H9 (cell line): ENCODE results near the gene CSNK1A1. TPM values are rescaled to one million over a fixed set of nuclear protein-coding genes. Genes with fewer than 3 reads are reported as not detected.
"Not testable (repeated sequence)": the region's sequence is repeated elsewhere in the genome, so short reads cannot be mapped to it uniquely, and the experiment has no call there.

Experiments
- DNase-seq: peaks from one replicate; pipeline ENCODE4 v3.0.0-alpha.2; 2017
- H2AFZ ChIP-seq: one replicate; pipeline ENCODE4 v1.6.1; 2013; ENCODE audit warnings: mild to moderate bottlenecking, low read length, control low read depth, moderate library complexity
- H2AK5ac ChIP-seq: 2 replicates; pipeline ENCODE4 v1.6.1; 2013; ENCODE audit warnings: low read length, control low read depth, mixed read lengths; ENCODE audit not compliant: insufficient read length
- H2BK120ac ChIP-seq: one replicate; pipeline ENCODE4 v1.6.1; 2013; ENCODE audit warnings: low read depth, mild to moderate bottlenecking, low read length, control low read depth, inconsistent platforms; ENCODE audit not compliant: poor library complexity, severe bottlenecking
- H2BK12ac ChIP-seq: 2 replicates; pipeline ENCODE4 v1.6.1; 2013; ENCODE audit warnings: low read length, control low read depth, mixed read lengths, low read depth; ENCODE audit not compliant: insufficient read length
- H2BK15ac ChIP-seq: 2 replicates; pipeline ENCODE4 v1.6.1; 2013; ENCODE audit warnings: low read depth, low read length, control low read depth
- H2BK20ac ChIP-seq: one replicate; pipeline ENCODE4 v1.6.1; 2013; ENCODE audit warnings: low read depth, mild to moderate bottlenecking, low read length, control low read depth, inconsistent platforms; ENCODE audit not compliant: poor library complexity, severe bottlenecking
- H2BK5ac ChIP-seq: 2 replicates; pipeline ENCODE4 v1.6.1; 2013; ENCODE audit warnings: low read length, control low read depth, mixed read lengths; ENCODE audit not compliant: insufficient read length
- H3K14ac ChIP-seq: 2 replicates; pipeline ENCODE4 v1.6.1; 2013; ENCODE audit warnings: low read length, control low read depth; ENCODE audit not compliant: insufficient read depth
- H3K18ac ChIP-seq: 2 replicates; pipeline ENCODE4 v1.6.1; 2013; ENCODE audit warnings: low read depth, mild to moderate bottlenecking, mixed read lengths, low read length, control low read depth; ENCODE audit not compliant: insufficient read length
- H3K23ac ChIP-seq: 2 replicates; pipeline ENCODE4 v1.6.1; 2013; ENCODE audit warnings: low read length, control low read depth, mixed read lengths, low read depth; ENCODE audit not compliant: insufficient read length
- H3K23me2 ChIP-seq: 2 replicates; pipeline ENCODE4 v1.6.1; 2013; ENCODE audit warnings: low read depth, mild to moderate bottlenecking, mixed read lengths, low read length, control low read depth; ENCODE audit not compliant: insufficient read length, poor library complexity, severe bottlenecking
- H3K27ac ChIP-seq: 2 replicates; pipeline ENCODE4 v1.5.1; 2013; ENCODE audit warnings: low read length, control low read depth, mixed read lengths, low read depth; ENCODE audit not compliant: insufficient read length
- H3K27me3 ChIP-seq: 2 replicates; pipeline ENCODE4 v1.6.1; 2013; ENCODE audit warnings: low read length, control low read depth, inconsistent platforms; ENCODE audit not compliant: insufficient read depth
- H3K4ac ChIP-seq: 2 replicates; pipeline ENCODE4 v1.6.1; 2013; ENCODE audit warnings: low read depth, mild to moderate bottlenecking, control low read depth, inconsistent platforms, low read length, moderate library complexity
- H3K4me1 ChIP-seq: 2 replicates; pipeline ENCODE4 v1.6.1; 2013; ENCODE audit warnings: low read length, control low read depth, inconsistent platforms; ENCODE audit not compliant: insufficient read depth
- H3K4me2 ChIP-seq: 2 replicates; pipeline ENCODE4 v1.6.1; 2013; ENCODE audit warnings: low read length, control low read depth, mixed read lengths; ENCODE audit not compliant: insufficient read length, insufficient read depth
- H3K56ac ChIP-seq: 2 replicates; pipeline ENCODE4 v1.6.1; 2013; ENCODE audit warnings: low read depth, mild to moderate bottlenecking, mixed read lengths, low read length, control low read depth; ENCODE audit not compliant: insufficient read length
- H3K79me1 ChIP-seq: 2 replicates; pipeline ENCODE4 v1.6.1; 2013; ENCODE audit warnings: low read depth, mild to moderate bottlenecking, moderate library complexity, low read length, control low read depth, inconsistent platforms; ENCODE audit not compliant: insufficient read depth, poor library complexity, severe bottlenecking
- H3K79me2 ChIP-seq: 2 replicates; pipeline ENCODE4 v1.6.1; 2013; ENCODE audit warnings: low read length, control low read depth, inconsistent platforms; ENCODE audit not compliant: insufficient read depth
- H3K9ac ChIP-seq: 2 replicates; pipeline ENCODE4 v1.6.1; 2013; ENCODE audit warnings: low read length, control low read depth, mixed read lengths; ENCODE audit not compliant: insufficient read length; ENCODE audit errors: extremely low read depth
- H3K9me3 ChIP-seq: one replicate; pipeline ENCODE4 v1.6.1; 2013; ENCODE audit warnings: low read depth, low read length, inconsistent platforms; ENCODE audit not compliant: control insufficient read depth
- H3T11ph ChIP-seq: one replicate; pipeline ENCODE4 v1.6.1; 2013; ENCODE audit warnings: mild to moderate bottlenecking, low read length, control low read depth, inconsistent platforms
- H4K20me1 ChIP-seq: one replicate; pipeline ENCODE4 v1.6.1; 2013; ENCODE audit not compliant: control insufficient read depth, insufficient read length, insufficient read depth
- H4K5ac ChIP-seq: 2 replicates; pipeline ENCODE4 v1.6.1; 2013; ENCODE audit warnings: low read depth, mild to moderate bottlenecking, mixed read lengths, low read length, control low read depth; ENCODE audit not compliant: insufficient read length
- H4K8ac ChIP-seq: replicated peaks from 2 replicates; pipeline ENCODE4 v1.6.1; 2013; ENCODE audit warnings: low read length, control low read depth, mixed read lengths, low read depth; ENCODE audit not compliant: insufficient read length
- H4K91ac ChIP-seq: 2 replicates; pipeline ENCODE4 v1.6.1; 2013; ENCODE audit warnings: low read depth, mild to moderate bottlenecking, moderate library complexity, mixed read lengths, low read length, control low read depth; ENCODE audit not compliant: insufficient read length
- H3K27ac Mint-ChIP-seq, 3 experiments: 2 replicates in 2 of 3; 3 replicates in 1 of 3; pipeline ENCODE4 v1.8.0; 2020 to 2021; ENCODE audit warnings: mixed read lengths in 3 of 3, mild to moderate bottlenecking in 1 of 3, moderate library complexity in 1 of 3
- H3K27me3 Mint-ChIP-seq: 2 replicates; pipeline ENCODE4 v1.8.0; 2021; ENCODE audit warnings: low read depth, mild to moderate bottlenecking, moderate library complexity, mixed read lengths
- H3K36me3 Mint-ChIP-seq, 3 experiments: 2 replicates in 2 of 3; 3 replicates in 1 of 3; pipeline ENCODE4 v1.8.0; 2020 to 2021; ENCODE audit warnings: low read depth in 3 of 3, mixed read lengths in 3 of 3; ENCODE audit not compliant: insufficient read depth in 1 of 3
- H3K4me1 Mint-ChIP-seq, 2 experiments: 2 replicates each; pipeline ENCODE4 v1.8.0; 2020; ENCODE audit warnings: mixed read lengths in 2 of 2
- H3K4me3 Mint-ChIP-seq, 2 experiments: 2 replicates in 1 of 2; 3 replicates in 1 of 2; pipeline ENCODE4 v1.8.0; 2020 to 2021; ENCODE audit warnings: mild to moderate bottlenecking in 2 of 2, mixed read lengths in 2 of 2, moderate library complexity in 1 of 2
- H3K9me3 Mint-ChIP-seq, 2 experiments: 2 replicates in 1 of 2; 3 replicates in 1 of 2; pipeline ENCODE4 v1.8.0; 2020; ENCODE audit warnings: mild to moderate bottlenecking in 2 of 2, mixed read lengths in 2 of 2, moderate library complexity in 1 of 2
- CTCF ChIP-seq: fragments of 200-600 bp; sonication (generic); conservative IDR thresholded peaks from 3 replicates; pipeline ENCODE4 v1.8.0; 2021; ENCODE audit warnings: antibody characterized with exemption, mild to moderate bottlenecking
- WGBS: extraction: QIAGEN DNeasy Blood & Tissue Kit; methylation state at CpG from one replicate; pipeline ENCODE4 v1.1.7; 2013; ENCODE audit warnings: missing lambda C conversion rate, low lambda C conversion rate, mixed read lengths; ENCODE audit not compliant: insufficient read length; ENCODE audit errors: extremely low coverage; 5-methylcytosine and 5-hydroxymethylcytosine counted together
- total RNA-seq: library from RNA; stranded (reverse); gene quantifications from 2 replicates; pipeline ENCODE4 v1.2.1, GENCODE V29; 2021

Gene CSNK1A1
- total RNA-seq, 1 experiment from 2014 or later: 310 TPM

- H3K9me3 ChIP-seq: no peaks in the 10 kb centered on the region
- no peaks in the 10 kb centered on the region for H4K20me1 ChIP-seq
- no peak overlapping the region for H3K27ac ChIP-seq
- H3K14ac ChIP-seq: no peak overlapping the region
- no peak overlapping the region for H4K8ac ChIP-seq
- H3K4me2 ChIP-seq: no peak overlapping the region
- H3T11ph ChIP-seq: no peak overlapping the region
- Mint-ChIP-seq H3K4me1 (peaks cover 33 to 34% of the 10 kb centered on the region in 2 experiments), H3K4me3 (no peak overlapping the region), H3K9me3 (peaks cover 2 to 3% of the 10 kb centered on the region in 2 experiments; a peak in 2 of 5 replicates), H3K36me3 (peaks cover 0 to 3% (median 2%) of the 10 kb centered on the region in 3 experiments; a peak in 2 of 7 replicates), H3K27me3 (peaks cover 2% of the 10 kb centered on the region; the same call in 1 of the 2 replicates), H3K27ac (no peak overlapping the region; a peak in 1 of 7 replicates)
- no peak overlapping the region for H2BK15ac ChIP-seq
- no peaks in the 10 kb centered on the region for H3K23me2 ChIP-seq
- H2AFZ ChIP-seq: no peak overlapping the region
- H3K23ac ChIP-seq: no peak overlapping the region
- no peak for TF ChIP-seq CTCF
- H3K9ac ChIP-seq: no peak overlapping the region
- H2AK5ac ChIP-seq: no peak overlapping the region
- H2BK20ac ChIP-seq: no peak overlapping the region
- DNase-seq: no peak
- H3K4ac ChIP-seq: no peak overlapping the region
- H3K4me1 ChIP-seq: peaks cover 6% of the 10 kb centered on the region
- no CpG with 5 or more reads among the region's 12 CpGs for WGBS
- H3K18ac ChIP-seq: no peak overlapping the region
- H3K56ac ChIP-seq: no peak overlapping the region
- no peak overlapping the region for H4K5ac ChIP-seq
- no peaks in the 10 kb centered on the region for H3K27me3 ChIP-seq
- H3K79me2 ChIP-seq: no peaks in the 10 kb centered on the region
- H3K79me1 ChIP-seq: no peaks in the 10 kb centered on the region
- no peak overlapping the region for H2BK12ac ChIP-seq
- no peak overlapping the region for H2BK120ac ChIP-seq
- no peak overlapping the region for H2BK5ac ChIP-seq
- H4K91ac ChIP-seq: no peak overlapping the region
Measured at GRCh38 chr5:149447373-149448367, 103.6 kb downstream of the CSNK1A1 start.

- H4K20me1 ChIP-seq: not testable (repeated sequence)
Measured at GRCh38 chr5:149446794-149447193, 104.4 kb downstream of the CSNK1A1 start.

More at GRCh38 chr5:149446794-149447193, 104.4 kb downstream of the CSNK1A1 start:
- H2BK5ac ChIP-seq, H3K27ac ChIP-seq, H3K27ac Mint-ChIP-seq, H3K4me1 ChIP-seq, H2AFZ ChIP-seq, H3K4me2 ChIP-seq, H2AK5ac ChIP-seq, H2BK12ac ChIP-seq, H3K14ac ChIP-seq, H3K27me3 Mint-ChIP-seq, H3K56ac ChIP-seq, H4K5ac ChIP-seq, H3K9ac ChIP-seq, H3K9me3 Mint-ChIP-seq, H3T11ph ChIP-seq, H3K4me3 Mint-ChIP-seq, H4K91ac ChIP-seq, H3K18ac ChIP-seq, H2BK20ac ChIP-seq, H3K4ac ChIP-seq, H3K79me2 ChIP-seq, H3K23ac ChIP-seq, DNase-seq, H2BK120ac ChIP-seq, H3K27me3 ChIP-seq, H3K36me3 Mint-ChIP-seq, H3K9me3 ChIP-seq, H3K23me2 ChIP-seq, H3K79me1 ChIP-seq, H4K8ac ChIP-seq, H2BK15ac ChIP-seq: not testable (repeated sequence)
- H3K4me1 Mint-ChIP-seq: peaks cover 28 to 30% of the 10 kb centered on the region in 2 experiments
- WGBS: no CpG with 5 or more reads among the region's 3 CpGs
